C4-2B (cell line): Measurements from ENCODE around the gene ZG16.

Experiments
- CTCF ChIP-seq: fragments of 450-650 bp; conservative IDR thresholded peaks from 2 replicates; pipeline ENCODE4 v1.5.1; 2017; ENCODE audit warnings: mild to moderate bottlenecking
- ZFX ChIP-seq: fragments of 450-650 bp; IDR thresholded peaks from 2 replicates; pipeline ENCODE4 v1.6.1; 2017

DNA sequence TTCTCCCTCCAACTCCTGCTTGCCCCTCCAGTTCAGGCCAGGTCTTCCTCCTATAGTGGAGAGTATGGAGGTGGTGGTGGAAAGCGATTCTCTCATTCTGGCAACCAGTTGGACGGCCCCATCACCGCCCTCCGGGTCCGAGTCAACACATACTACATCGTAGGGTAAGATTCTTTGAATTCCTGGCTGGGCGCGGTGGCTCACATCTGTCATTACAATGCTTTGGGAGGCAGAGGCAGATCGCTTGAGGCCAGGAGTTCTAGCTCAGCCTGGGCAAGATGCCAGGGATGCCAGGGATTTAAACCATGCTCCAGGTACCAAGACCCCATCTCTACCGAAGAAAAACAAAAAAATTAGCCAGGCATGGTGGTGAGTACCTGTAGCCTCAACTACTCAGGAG, 1.4 kb downstream of the ZG16 start:
- TF ChIP-seq CTCF (no peak), ZFX (no peak)
